Measurements from ENCODE around the gene SUSD4. TPM values are rescaled to one million over a fixed set of nuclear protein-coding genes. Genes with fewer than 3 reads are reported as not detected.

SUSD4 gene
- total RNA-seq, 6 donors from 2014 or later, result 0.55 to 3.8 (median 2.9) TPM; not detected in 1

GRCh38 chr1:223219318-223219635 is 144.7 kb downstream of the SUSD4 start:
- Histone ChIP-seq H3K27ac (no peak overlapping the region), H3K9me3 (peaks cover 6 to 10% (median 8%) of the 10 kb centered on the region in 4 donors), H3K36me3 (no peaks in the 10 kb centered on the region), H3K4me3 (no peak overlapping the region), H3K4me1 (no peaks in the 10 kb centered on the region), H3K27me3 (no peaks in the 10 kb centered on the region)
- ATAC-seq (ENCODE audit: low FRiP score in 2 of 2) (no peak), DNase-seq (no peak)
- no peak for TF ChIP-seq POLR2AphosphoS5 (IDR thresholded peaks at IDR 0.05)
- TF ChIP-seq CTCF (IDR thresholded peaks at IDR 0.05), result no peak
- no peak for TF ChIP-seq POLR2A (IDR thresholded peaks at IDR 0.05)
- no peak for TF ChIP-seq EP300 (IDR thresholded peaks at IDR 0.05)

GRCh38 chr1:223217781-223218180 is 146.2 kb downstream of the SUSD4 start:
- peaks cover 6 to 10% (median 8%) of the 10 kb centered on the region in 4 donors for H3K9me3 ChIP-seq
- 80 to 84% methylated on average over 4 of the region's 4 CpGs for WGBS, 2 donors
- H3K4me3 ChIP-seq, result no peak overlapping the region
- no peaks in the 10 kb centered on the region for H3K4me1 ChIP-seq
- ATAC-seq (ENCODE audit: low FRiP score in 2 of 2) (no peak), DNase-seq (no peak)
- TF ChIP-seq POLR2A (IDR thresholded peaks at IDR 0.05) (no peak), POLR2AphosphoS5 (IDR thresholded peaks at IDR 0.05) (no peak), EP300 (IDR thresholded peaks at IDR 0.05) (no peak), CTCF (IDR thresholded peaks at IDR 0.05) (no peak)
- no peaks in the 10 kb centered on the region for H3K36me3 ChIP-seq
- no peak overlapping the region for H3K27ac ChIP-seq
- H3K27me3 ChIP-seq, result no peaks in the 10 kb centered on the region

GRCh38 chr1:223216531-223217205 is 147.3 kb downstream of the SUSD4 start:
- no peak overlapping the region for H3K27ac ChIP-seq
- no peak overlapping the region for H3K4me3 ChIP-seq
- TF ChIP-seq POLR2AphosphoS5 (IDR thresholded peaks at IDR 0.05) (no peak), EP300 (IDR thresholded peaks at IDR 0.05) (no peak), POLR2A (IDR thresholded peaks at IDR 0.05) (no peak), CTCF (IDR thresholded peaks at IDR 0.05) (no peak)
- WGBS, 2 donors, result 77 to 85% methylated on average over 5 of the region's 5 CpGs
- no peaks in the 10 kb centered on the region for H3K27me3 ChIP-seq
- no peak for DNase-seq
- ATAC-seq (ENCODE audit: low FRiP score in 2 of 2), result no peak
- H3K9me3 ChIP-seq, result peaks cover 6 to 10% (median 8%) of the 10 kb centered on the region in 4 donors
- no peaks in the 10 kb centered on the region for H3K36me3 ChIP-seq
- no peaks in the 10 kb centered on the region for H3K4me1 ChIP-seq

GRCh38 chr1:223216074-223216473 is 147.9 kb downstream of the SUSD4 start:
- no peak for DNase-seq
- TF ChIP-seq EP300 (IDR thresholded peaks at IDR 0.05) (no peak), POLR2A (IDR thresholded peaks at IDR 0.05) (no peak), POLR2AphosphoS5 (IDR thresholded peaks at IDR 0.05) (no peak), CTCF (IDR thresholded peaks at IDR 0.05) (no peak)
- no peaks in the 10 kb centered on the region for H3K27me3 ChIP-seq

GRCh38 chr1:223215026-223215425 is 148.9 kb downstream of the SUSD4 start:
- Histone ChIP-seq H3K36me3 (no peaks in the 10 kb centered on the region), H3K27ac (no peak overlapping the region), H3K27me3 (no peaks in the 10 kb centered on the region), H3K4me1 (no peaks in the 10 kb centered on the region), H3K4me3 (no peak overlapping the region), H3K9me3 (peaks cover 6 to 10% (median 8%) of the 10 kb centered on the region in 4 donors)
- TF ChIP-seq POLR2AphosphoS5 (IDR thresholded peaks at IDR 0.05), result no peak
- no peak for TF ChIP-seq CTCF (IDR thresholded peaks at IDR 0.05)
- no peak for TF ChIP-seq POLR2A (IDR thresholded peaks at IDR 0.05)
- no peak for TF ChIP-seq EP300 (IDR thresholded peaks at IDR 0.05)
- 86 to 88% methylated on average over 6 of the region's 6 CpGs for WGBS, 2 donors
- ATAC-seq (ENCODE audit: low FRiP score in 2 of 2), result no peak
- no peak for DNase-seq

More at GRCh38 chr1:223216074-223216473, 147.9 kb downstream of the SUSD4 start:
- H3K4me3 ChIP-seq, result no peak overlapping the region
- WGBS, 2 donors, result 84% methylated on average over 6 of the region's 6 CpGs
- H3K36me3 ChIP-seq, result no peaks in the 10 kb centered on the region
- H3K27ac ChIP-seq, result no peak overlapping the region
- no peaks in the 10 kb centered on the region for H3K4me1 ChIP-seq
- H3K9me3 ChIP-seq, result peaks cover 6 to 10% (median 8%) of the 10 kb centered on the region in 4 donors
- ATAC-seq (ENCODE audit: low FRiP score in 2 of 2), result no peak

All from upper lobe of left lung (tissue), 6 donors.